ENCODE measurements around the gene PDCD1.

Gene PDCD1

GRCh38 chr2:241846406-241846805 is 12.3 kb downstream of the PDCD1 start:
- Histone ChIP-seq H3K4me3 (ENCODE audit: low read depth, low read length) (no peak overlapping the region), H3K27ac (ENCODE audit: extremely low read depth, low read depth, low read length) (no peak overlapping the region), H3K9me3 (ENCODE audit: control insufficient read depth, insufficient read depth, low read depth, low read length) (no peaks in the 10 kb centered on the region), H3K4me1 (ENCODE audit: control insufficient read depth, insufficient read depth, low read length) (no peaks in the 10 kb centered on the region), H3K36me3 (ENCODE audit: control insufficient read depth in 2 of 2, insufficient read depth in 1 of 2, low read length in 2 of 2) (no peaks in the 10 kb centered on the region)
- no peak for TF ChIP-seq ZNF629 (tag by site-specific recombination; IDR thresholded peaks at IDR 0.05)
- TF ChIP-seq ZNF37A (tag by site-specific recombination; IDR thresholded peaks at IDR 0.05), result no peak
- no peak for TF ChIP-seq ZSCAN30 (tag by site-specific recombination; IDR thresholded peaks at IDR 0.05)
- TF ChIP-seq PRDM6 (tag by site-specific recombination; IDR thresholded peaks at IDR 0.05), result no peak
- TF ChIP-seq ZNF335 (tag by site-specific recombination; conservative IDR thresholded peaks at IDR 0.05), result no peak
- no peak for TF ChIP-seq ZNF138 (tag by site-specific recombination; IDR thresholded peaks at IDR 0.05; ENCODE audit: borderline replicate concordance)
- TF ChIP-seq ZNF16 (tag by site-specific recombination; IDR thresholded peaks at IDR 0.05; ENCODE audit: low read depth), result no peak
- ChIA-PET POLR2A (no interaction called here), CTCF (no interaction called here)

GRCh38 chr2:241844831-241845578 is 13.7 kb downstream of the PDCD1 start:
- H3K4me3 ChIP-seq (ENCODE audit: low read depth, low read length), result no peak overlapping the region
- no peaks in the 10 kb centered on the region for H3K36me3 ChIP-seq (ENCODE audit: control insufficient read depth in 2 of 2, insufficient read depth in 1 of 2, low read length in 2 of 2)
- H3K27ac ChIP-seq (ENCODE audit: extremely low read depth, low read depth, low read length), result no peak overlapping the region
- ChIA-PET CTCF (interaction anchor here (0.6 to 0.9 kb wide), 2 partner anchors 13 to 33 kb away, joined by 3 to 4 read pairs; no protein-coding TSS in a partner anchor), POLR2A (interaction anchor here (0.6 to 1.4 kb wide), 5 partner anchors 8 to 427 kb away, joined by 3 to 7 read pairs (median 4); no protein-coding TSS in a partner anchor)
- no peaks in the 10 kb centered on the region for H3K4me1 ChIP-seq (ENCODE audit: control insufficient read depth, insufficient read depth, low read length)
- H3K9me3 ChIP-seq (ENCODE audit: control insufficient read depth, insufficient read depth, low read depth, low read length), result no peaks in the 10 kb centered on the region
- no peak for TF ChIP-seq EGR2 (tag by site-specific recombination; IDR thresholded peaks at IDR 0.05; ENCODE audit: low read depth)
- TF ChIP-seq SP2 (tag by site-specific recombination; IDR thresholded peaks at IDR 0.05), result no peak
- TF ChIP-seq KLF9 (tag by site-specific recombination; IDR thresholded peaks at IDR 0.05; ENCODE audit: low read depth), result no peak
- TF ChIP-seq ZNF146 (tag by site-specific recombination; IDR thresholded peaks at IDR 0.05), result no peak
- no peak for TF ChIP-seq ZNF645 (tag by site-specific recombination; IDR thresholded peaks at IDR 0.05)
- TF ChIP-seq IKZF3 (tag by site-specific recombination; IDR thresholded peaks at IDR 0.05), result no peak
- no peak for TF ChIP-seq ZNF639 (tag by site-specific recombination; IDR thresholded peaks at IDR 0.05)
- no peak for TF ChIP-seq ZNF768 (tag by site-specific recombination; IDR thresholded peaks at IDR 0.05)
- TF ChIP-seq ZBTB10 (tag by site-specific recombination; IDR thresholded peaks at IDR 0.05), result no peak
- TF ChIP-seq ELK4 (IDR thresholded peaks at IDR 0.05; ENCODE audit: borderline replicate concordance, low read depth, low read length), result no peak
- no peak for TF ChIP-seq ZSCAN30 (tag by site-specific recombination; IDR thresholded peaks at IDR 0.05)
- no peak for TF ChIP-seq ZSCAN16 (tag by site-specific recombination; IDR thresholded peaks at IDR 0.05)
- no peak for TF ChIP-seq ZNF350 (tag by site-specific recombination; IDR thresholded peaks at IDR 0.05)
- TF ChIP-seq PBX3 (CRISPR knock-in tag; IDR thresholded peaks at IDR 0.05), result no peak
- no peak for TF ChIP-seq ZNF580 (tag by site-specific recombination; IDR thresholded peaks at IDR 0.05)

Data from HEK293 (cell line).